ENCODE data around the gene DENND2A.
"Not testable (repeated sequence)": the region's sequence is repeated elsewhere in the genome, so short reads cannot be mapped to it uniquely, and the experiment has no call there.

The DENND2A gene

GRCh38 chr7:140640727-140641523 lies at the start of gene DENND2A:
TSS of gene DENND2A (minus strand) at chr7:140640813. CDS start at chr7:140602397, 38,416 bp downstream.
- DNase-seq (ENCODE audit: low read depth in 3 of 3, low spot score in 1 of 3): no peak

GRCh38 chr7:140689199-140690152 lies 48.9 kb upstream of the DENND2A start:
- no peak for DNase-seq (ENCODE audit: low read depth in 3 of 3, low spot score in 1 of 3)

GRCh38 chr7:140688341-140688740 lies 47.7 kb upstream of the DENND2A start:
- no peak for DNase-seq (ENCODE audit: low read depth in 3 of 3, low spot score in 1 of 3)

GRCh38 chr7:140686921-140687320 lies 46.3 kb upstream of the DENND2A start:
- no peak for DNase-seq (ENCODE audit: low read depth in 3 of 3, low spot score in 1 of 3)

GRCh38 chr7:140685407-140686087 lies 44.9 kb upstream of the DENND2A start:
- no peak for DNase-seq (ENCODE audit: low read depth in 3 of 3, low spot score in 1 of 3)

GRCh38 chr7:140684066-140684950 lies 43.7 kb upstream of the DENND2A start:
- DNase-seq (ENCODE audit: low read depth in 3 of 3, low spot score in 1 of 3): no peak

GRCh38 chr7:140683657-140684056 lies 43.0 kb upstream of the DENND2A start:
- DNase-seq (ENCODE audit: low read depth in 3 of 3, low spot score in 1 of 3): no peak

GRCh38 chr7:140681766-140682165 lies 41.2 kb upstream of the DENND2A start:
- DNase-seq (ENCODE audit: low read depth in 3 of 3, low spot score in 1 of 3): no peak

GRCh38 chr7:140680886-140681285 lies 40.3 kb upstream of the DENND2A start:
- no peak for DNase-seq (ENCODE audit: low read depth in 3 of 3, low spot score in 1 of 3)

GRCh38 chr7:140679186-140679585 lies 38.6 kb upstream of the DENND2A start:
- no peak for DNase-seq (ENCODE audit: low read depth in 3 of 3, low spot score in 1 of 3)

- no peak for DNase-seq (ENCODE audit: low read depth in 3 of 3, low spot score in 1 of 3)
Observed at GRCh38 chr7:140678816-140679130, 38.2 kb upstream of the DENND2A start.

GRCh38 chr7:140678081-140678815 lies 37.6 kb upstream of the DENND2A start:
- DNase-seq (ENCODE audit: low read depth in 3 of 3, low spot score in 1 of 3): no peak

GRCh38 chr7:140677496-140677895 lies 36.9 kb upstream of the DENND2A start:
- DNase-seq (ENCODE audit: low read depth in 3 of 3, low spot score in 1 of 3): no peak

GRCh38 chr7:140676956-140677355 lies 36.3 kb upstream of the DENND2A start:
- not testable (repeated sequence) for DNase-seq (ENCODE audit: low read depth in 3 of 3, low spot score in 1 of 3)

- DNase-seq (ENCODE audit: low read depth in 3 of 3, low spot score in 1 of 3): no peak
Observed at GRCh38 chr7:140676306-140676705, 35.7 kb upstream of the DENND2A start.

GRCh38 chr7:140675726-140676125 lies 35.1 kb upstream of the DENND2A start:
- DNase-seq (ENCODE audit: low read depth in 3 of 3, low spot score in 1 of 3): no peak

GRCh38 chr7:140674899-140675701 lies 34.5 kb upstream of the DENND2A start:
- DNase-seq (ENCODE audit: low read depth in 3 of 3, low spot score in 1 of 3): no peak

GRCh38 chr7:140674356-140674800 lies 33.8 kb upstream of the DENND2A start:
- no peak for DNase-seq (ENCODE audit: low read depth in 3 of 3, low spot score in 1 of 3)

GRCh38 chr7:140673774-140674155 lies 33.2 kb upstream of the DENND2A start:
- no peak for DNase-seq (ENCODE audit: low read depth in 3 of 3, low spot score in 1 of 3)

Measured in stimulated activated CD4-positive, alpha-beta T cell treated with anti-CD3 and anti-CD28 coated beads, TNF-alpha, amount 100 ng/mL, for 1 hour (primary cell).